H9 (cell line): ENCODE measurements around the gene TMEM165. TPM values are rescaled to one million over a fixed set of nuclear protein-coding genes. Genes with fewer than 3 reads are reported as not detected.

Experiments used
- DNase-seq: peaks from one replicate; pipeline ENCODE4 v3.0.0-alpha.2; 2017
- H2AFZ ChIP-seq: one replicate; pipeline ENCODE4 v1.6.1; 2013; ENCODE audit warnings: mild to moderate bottlenecking, low read length, control low read depth, moderate library complexity
- H2AK5ac ChIP-seq: 2 replicates; pipeline ENCODE4 v1.6.1; 2013; ENCODE audit warnings: low read length, control low read depth, mixed read lengths; ENCODE audit not compliant: insufficient read length
- H2BK120ac ChIP-seq: one replicate; pipeline ENCODE4 v1.6.1; 2013; ENCODE audit warnings: low read depth, mild to moderate bottlenecking, low read length, control low read depth, inconsistent platforms; ENCODE audit not compliant: poor library complexity, severe bottlenecking
- H2BK12ac ChIP-seq: 2 replicates; pipeline ENCODE4 v1.6.1; 2013; ENCODE audit warnings: low read length, control low read depth, mixed read lengths, low read depth; ENCODE audit not compliant: insufficient read length
- H2BK15ac ChIP-seq: 2 replicates; pipeline ENCODE4 v1.6.1; 2013; ENCODE audit warnings: low read depth, low read length, control low read depth
- H2BK20ac ChIP-seq: one replicate; pipeline ENCODE4 v1.6.1; 2013; ENCODE audit warnings: low read depth, mild to moderate bottlenecking, low read length, control low read depth, inconsistent platforms; ENCODE audit not compliant: poor library complexity, severe bottlenecking
- H2BK5ac ChIP-seq: 2 replicates; pipeline ENCODE4 v1.6.1; 2013; ENCODE audit warnings: low read length, control low read depth, mixed read lengths; ENCODE audit not compliant: insufficient read length
- H3K14ac ChIP-seq: 2 replicates; pipeline ENCODE4 v1.6.1; 2013; ENCODE audit warnings: low read length, control low read depth; ENCODE audit not compliant: insufficient read depth
- H3K18ac ChIP-seq: 2 replicates; pipeline ENCODE4 v1.6.1; 2013; ENCODE audit warnings: low read depth, mild to moderate bottlenecking, mixed read lengths, low read length, control low read depth; ENCODE audit not compliant: insufficient read length
- H3K23ac ChIP-seq: 2 replicates; pipeline ENCODE4 v1.6.1; 2013; ENCODE audit warnings: low read length, control low read depth, mixed read lengths, low read depth; ENCODE audit not compliant: insufficient read length
- H3K23me2 ChIP-seq: 2 replicates; pipeline ENCODE4 v1.6.1; 2013; ENCODE audit warnings: low read depth, mild to moderate bottlenecking, mixed read lengths, low read length, control low read depth; ENCODE audit not compliant: insufficient read length, poor library complexity, severe bottlenecking
- H3K27ac ChIP-seq: 2 replicates; pipeline ENCODE4 v1.5.1; 2013; ENCODE audit warnings: low read length, control low read depth, mixed read lengths, low read depth; ENCODE audit not compliant: insufficient read length
- H3K27me3 ChIP-seq: 2 replicates; pipeline ENCODE4 v1.6.1; 2013; ENCODE audit warnings: low read length, control low read depth, inconsistent platforms; ENCODE audit not compliant: insufficient read depth
- H3K4ac ChIP-seq: 2 replicates; pipeline ENCODE4 v1.6.1; 2013; ENCODE audit warnings: low read depth, mild to moderate bottlenecking, control low read depth, inconsistent platforms, low read length, moderate library complexity
- H3K4me1 ChIP-seq: 2 replicates; pipeline ENCODE4 v1.6.1; 2013; ENCODE audit warnings: low read length, control low read depth, inconsistent platforms; ENCODE audit not compliant: insufficient read depth
- H3K4me2 ChIP-seq: 2 replicates; pipeline ENCODE4 v1.6.1; 2013; ENCODE audit warnings: low read length, control low read depth, mixed read lengths; ENCODE audit not compliant: insufficient read length, insufficient read depth
- H3K56ac ChIP-seq: 2 replicates; pipeline ENCODE4 v1.6.1; 2013; ENCODE audit warnings: low read depth, mild to moderate bottlenecking, mixed read lengths, low read length, control low read depth; ENCODE audit not compliant: insufficient read length
- H3K79me1 ChIP-seq: 2 replicates; pipeline ENCODE4 v1.6.1; 2013; ENCODE audit warnings: low read depth, mild to moderate bottlenecking, moderate library complexity, low read length, control low read depth, inconsistent platforms; ENCODE audit not compliant: insufficient read depth, poor library complexity, severe bottlenecking
- H3K79me2 ChIP-seq: 2 replicates; pipeline ENCODE4 v1.6.1; 2013; ENCODE audit warnings: low read length, control low read depth, inconsistent platforms; ENCODE audit not compliant: insufficient read depth
- H3K9ac ChIP-seq: 2 replicates; pipeline ENCODE4 v1.6.1; 2013; ENCODE audit warnings: low read length, control low read depth, mixed read lengths; ENCODE audit not compliant: insufficient read length; ENCODE audit errors: extremely low read depth
- H3K9me3 ChIP-seq: one replicate; pipeline ENCODE4 v1.6.1; 2013; ENCODE audit warnings: low read depth, low read length, inconsistent platforms; ENCODE audit not compliant: control insufficient read depth
- H3T11ph ChIP-seq: one replicate; pipeline ENCODE4 v1.6.1; 2013; ENCODE audit warnings: mild to moderate bottlenecking, low read length, control low read depth, inconsistent platforms
- H4K20me1 ChIP-seq: one replicate; pipeline ENCODE4 v1.6.1; 2013; ENCODE audit not compliant: control insufficient read depth, insufficient read length, insufficient read depth
- H4K5ac ChIP-seq: 2 replicates; pipeline ENCODE4 v1.6.1; 2013; ENCODE audit warnings: low read depth, mild to moderate bottlenecking, mixed read lengths, low read length, control low read depth; ENCODE audit not compliant: insufficient read length
- H4K8ac ChIP-seq: replicated peaks from 2 replicates; pipeline ENCODE4 v1.6.1; 2013; ENCODE audit warnings: low read length, control low read depth, mixed read lengths, low read depth; ENCODE audit not compliant: insufficient read length
- H4K91ac ChIP-seq: 2 replicates; pipeline ENCODE4 v1.6.1; 2013; ENCODE audit warnings: low read depth, mild to moderate bottlenecking, moderate library complexity, mixed read lengths, low read length, control low read depth; ENCODE audit not compliant: insufficient read length
- H3K27ac Mint-ChIP-seq, 3 experiments: 2 replicates in 2 of 3; 3 replicates in 1 of 3; pipeline ENCODE4 v1.8.0; 2020 to 2021; ENCODE audit warnings: mixed read lengths in 3 of 3, mild to moderate bottlenecking in 1 of 3, moderate library complexity in 1 of 3
- H3K27me3 Mint-ChIP-seq: 2 replicates; pipeline ENCODE4 v1.8.0; 2021; ENCODE audit warnings: low read depth, mild to moderate bottlenecking, moderate library complexity, mixed read lengths
- H3K36me3 Mint-ChIP-seq, 3 experiments: 2 replicates in 2 of 3; 3 replicates in 1 of 3; pipeline ENCODE4 v1.8.0; 2020 to 2021; ENCODE audit warnings: low read depth in 3 of 3, mixed read lengths in 3 of 3; ENCODE audit not compliant: insufficient read depth in 1 of 3
- H3K4me1 Mint-ChIP-seq, 2 experiments: 2 replicates each; pipeline ENCODE4 v1.8.0; 2020; ENCODE audit warnings: mixed read lengths in 2 of 2
- H3K4me3 Mint-ChIP-seq, 2 experiments: 2 replicates in 1 of 2; 3 replicates in 1 of 2; pipeline ENCODE4 v1.8.0; 2020 to 2021; ENCODE audit warnings: mild to moderate bottlenecking in 2 of 2, mixed read lengths in 2 of 2, moderate library complexity in 1 of 2
- H3K9me3 Mint-ChIP-seq, 2 experiments: 2 replicates in 1 of 2; 3 replicates in 1 of 2; pipeline ENCODE4 v1.8.0; 2020; ENCODE audit warnings: mild to moderate bottlenecking in 2 of 2, mixed read lengths in 2 of 2, moderate library complexity in 1 of 2
- CTCF ChIP-seq: fragments of 200-600 bp; sonication (generic); conservative IDR thresholded peaks from 3 replicates; pipeline ENCODE4 v1.8.0; 2021; ENCODE audit warnings: antibody characterized with exemption, mild to moderate bottlenecking
- WGBS: extraction: QIAGEN DNeasy Blood & Tissue Kit; methylation state at CpG from one replicate; pipeline ENCODE4 v1.1.7; 2013; ENCODE audit warnings: missing lambda C conversion rate, low lambda C conversion rate, mixed read lengths; ENCODE audit not compliant: insufficient read length; ENCODE audit errors: extremely low coverage; 5-methylcytosine and 5-hydroxymethylcytosine counted together
- total RNA-seq: library from RNA; stranded (reverse); gene quantifications from 2 replicates; pipeline ENCODE4 v1.2.1, GENCODE V29; 2021

TMEM165 gene
- total RNA-seq, 1 experiment from 2014 or later = 87.2 TPM

DNA sequence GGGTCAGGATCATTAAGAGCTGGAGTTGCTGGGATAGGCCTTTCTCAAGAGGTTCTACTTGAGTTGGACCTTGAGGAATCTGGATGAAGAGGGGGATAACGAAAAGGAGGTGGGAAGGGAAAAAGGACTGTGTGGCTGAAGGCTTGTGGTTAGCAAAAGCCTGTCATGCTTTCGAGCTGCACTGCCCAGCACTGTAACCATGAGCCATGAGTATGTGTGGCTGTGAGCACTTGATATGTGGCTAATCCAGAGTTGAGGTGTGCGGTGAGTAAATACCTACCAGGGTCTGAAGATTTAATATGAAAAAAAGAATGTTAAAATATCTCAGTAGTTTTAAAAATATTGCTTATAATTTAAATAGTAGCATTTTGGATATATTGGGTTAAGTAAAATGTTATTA, 11.4 kb downstream of the TMEM165 start:
- no peak for DNase-seq
- Histone ChIP-seq H4K5ac (no peak overlapping the region), H2BK15ac (no peak overlapping the region), H4K20me1 (no peaks in the 10 kb centered on the region), H3K4me1 (0 out of 2 replicates have a peak, but pooled peaks cover 2% of the 10 kb centered on the region), H3K4ac (no peak overlapping the region), H2BK20ac (no peak overlapping the region), H4K8ac (no peak overlapping the region), H2AFZ (no peak overlapping the region), H3K27me3 (no peaks in the 10 kb centered on the region), H2BK120ac (no peak overlapping the region), H3K27ac (no peak overlapping the region), H3K23ac (no peak overlapping the region), H3K14ac (no peak overlapping the region), H3K9me3 (no peaks in the 10 kb centered on the region), H3K9ac (no peak overlapping the region), H2BK12ac (no peak overlapping the region), H4K91ac (no peak overlapping the region), H2AK5ac (no peak overlapping the region), H3K23me2 (no peaks in the 10 kb centered on the region), H3K79me2 (peaks cover 37% of the 10 kb centered on the region; the same call in 1 of the 2 replicates), H3T11ph (no peak overlapping the region), H3K18ac (no peak overlapping the region), H2BK5ac (no peak overlapping the region), H3K56ac (no peak overlapping the region), H3K4me2 (no peak overlapping the region), H3K79me1 (no peaks in the 10 kb centered on the region)
- TF ChIP-seq CTCF = no peak
- Mint-ChIP-seq H3K27me3 (no peaks in the 10 kb centered on the region), H3K36me3 (peaks cover 30 to 45% (median 43%) of the 10 kb centered on the region in 3 experiments), H3K9me3 (no peaks in the 10 kb centered on the region), H3K27ac (peak overlapping the region in 1 of 3 experiments; percentile 95; a peak in 2 of 7 replicates), H3K4me3 (no peak overlapping the region), H3K4me1 (peaks cover 13 to 19% of the 10 kb centered on the region in 2 experiments)
- WGBS = no CpG with 5 or more reads among the region's 3 CpGs
